ENCODE results near the gene PLA2G12A.

PLA2G12A gene

DNA sequence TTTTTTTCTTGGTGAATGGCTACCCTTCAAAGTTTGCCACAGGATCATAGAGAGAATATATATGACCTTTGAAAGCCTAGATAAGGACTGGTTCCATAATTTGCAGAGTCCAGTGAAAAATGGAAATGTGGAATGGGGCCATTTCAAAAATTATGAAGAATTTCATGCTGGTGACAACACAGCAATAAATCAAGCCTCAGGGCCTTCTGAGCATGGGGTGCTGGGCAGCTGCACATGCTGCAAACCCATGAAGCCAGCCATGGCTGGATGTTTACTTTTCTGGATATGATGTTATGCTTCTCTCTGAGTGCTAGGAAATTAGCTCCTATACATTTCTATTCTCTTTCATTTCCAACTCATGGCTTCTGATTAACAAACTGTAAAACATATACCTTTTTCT lies 16.0 kb upstream of the PLA2G12A start:
- no peak overlapping the region for H3K4me3 ChIP-seq (replicated peaks in 1 of 2; ENCODE audit: low read depth in 2 of 2, low read length in 2 of 2)
- TF ChIP-seq, protein P1, sequence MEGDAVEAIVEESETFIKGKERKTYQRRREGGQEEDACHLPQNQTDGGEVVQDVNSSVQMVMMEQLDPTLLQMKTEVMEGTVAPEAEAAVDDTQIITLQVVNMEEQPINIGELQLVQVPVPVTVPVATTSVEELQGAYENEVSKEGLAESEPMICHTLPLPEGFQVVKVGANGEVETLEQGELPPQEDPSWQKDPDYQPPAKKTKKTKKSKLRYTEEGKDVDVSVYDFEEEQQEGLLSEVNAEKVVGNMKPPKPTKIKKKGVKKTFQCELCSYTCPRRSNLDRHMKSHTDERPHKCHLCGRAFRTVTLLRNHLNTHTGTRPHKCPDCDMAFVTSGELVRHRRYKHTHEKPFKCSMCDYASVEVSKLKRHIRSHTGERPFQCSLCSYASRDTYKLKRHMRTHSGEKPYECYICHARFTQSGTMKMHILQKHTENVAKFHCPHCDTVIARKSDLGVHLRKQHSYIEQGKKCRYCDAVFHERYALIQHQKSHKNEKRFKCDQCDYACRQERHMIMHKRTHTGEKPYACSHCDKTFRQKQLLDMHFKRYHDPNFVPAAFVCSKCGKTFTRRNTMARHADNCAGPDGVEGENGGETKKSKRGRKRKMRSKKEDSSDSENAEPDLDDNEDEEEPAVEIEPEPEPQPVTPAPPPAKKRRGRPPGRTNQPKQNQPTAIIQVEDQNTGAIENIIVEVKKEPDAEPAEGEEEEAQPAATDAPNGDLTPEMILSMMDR (IDR thresholded peaks at IDR 0.05; ENCODE audit: low read depth, low read length): no peak
- no peak for DNase-seq (ENCODE audit: low read depth in 2 of 2)

GRCh38 chr4:109739547-109739946 lies 9.7 kb upstream of the PLA2G12A start:
- DNase-seq (ENCODE audit: low read depth in 2 of 2): peak; percentile 14 to 31
- H3K4me3 ChIP-seq (replicated peaks in 1 of 2; ENCODE audit: low read depth in 2 of 2, low read length in 2 of 2): no peak overlapping the region
- TF ChIP-seq, protein P1 (IDR thresholded peaks at IDR 0.05; ENCODE audit: low read depth, low read length): no peak

GRCh38 chr4:109738104-109738872 lies 8.4 kb upstream of the PLA2G12A start:
- DNase-seq (ENCODE audit: low read depth in 2 of 2): no peak
- H3K4me3 ChIP-seq (replicated peaks in 1 of 2; ENCODE audit: low read depth in 2 of 2, low read length in 2 of 2): no peak overlapping the region
- TF ChIP-seq, protein P1 (IDR thresholded peaks at IDR 0.05; ENCODE audit: low read depth, low read length): no peak

DNA sequence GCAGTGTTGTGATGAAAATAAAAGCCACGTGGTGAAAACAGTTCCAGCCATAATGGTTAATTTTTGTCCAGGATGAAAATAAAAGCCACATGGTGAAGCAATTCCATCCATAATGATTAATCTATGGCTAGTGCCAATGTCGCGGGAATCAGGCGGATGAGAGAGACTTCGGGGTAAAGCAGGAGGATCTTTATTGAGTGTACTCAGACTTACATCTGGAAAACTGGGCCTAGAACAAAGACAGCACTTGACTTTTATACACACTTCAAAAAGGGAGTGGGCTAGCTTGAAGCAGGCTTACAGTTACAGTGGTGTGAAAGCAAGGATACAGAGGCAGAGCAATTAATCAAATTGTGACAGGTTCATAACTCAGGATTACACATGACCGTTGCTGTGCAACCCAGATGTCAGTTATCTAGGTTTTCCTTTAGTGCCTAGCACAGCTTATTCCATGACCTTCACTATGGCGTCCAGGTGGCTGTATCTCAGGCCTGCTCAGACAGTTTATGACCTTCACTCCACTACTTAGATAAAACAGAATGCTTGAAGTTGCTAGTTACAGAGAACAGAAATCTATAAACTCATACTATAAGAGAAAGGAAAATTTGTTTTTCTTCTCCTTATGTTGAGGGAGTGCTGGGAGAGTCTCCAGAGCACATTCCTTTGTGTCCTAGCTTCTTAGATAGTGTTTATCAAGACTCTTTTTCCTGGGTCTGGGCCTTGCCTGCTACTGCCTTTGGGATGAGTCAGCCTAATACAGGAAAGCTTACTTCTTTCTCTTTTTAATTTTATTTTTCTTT lies 5.9 kb upstream of the PLA2G12A start:
- DNase-seq (ENCODE audit: low read depth in 2 of 2): peak in 1 of 2 donors; percentile 46
- TF ChIP-seq, protein P1 (IDR thresholded peaks at IDR 0.05; ENCODE audit: low read depth, low read length): no peak
- H3K4me3 ChIP-seq (replicated peaks in 1 of 2; ENCODE audit: low read depth in 2 of 2, low read length in 2 of 2): no peak overlapping the region

- DNase-seq (ENCODE audit: low read depth in 2 of 2): no peak
- H3K4me3 ChIP-seq (replicated peaks in 1 of 2; ENCODE audit: low read depth in 2 of 2, low read length in 2 of 2): no peak overlapping the region
- TF ChIP-seq, protein P1 (IDR thresholded peaks at IDR 0.05; ENCODE audit: low read depth, low read length): no peak
These were observed 3.9 kb upstream of the PLA2G12A start for GRCh38 chr4:109733728-109734127.

DNA sequence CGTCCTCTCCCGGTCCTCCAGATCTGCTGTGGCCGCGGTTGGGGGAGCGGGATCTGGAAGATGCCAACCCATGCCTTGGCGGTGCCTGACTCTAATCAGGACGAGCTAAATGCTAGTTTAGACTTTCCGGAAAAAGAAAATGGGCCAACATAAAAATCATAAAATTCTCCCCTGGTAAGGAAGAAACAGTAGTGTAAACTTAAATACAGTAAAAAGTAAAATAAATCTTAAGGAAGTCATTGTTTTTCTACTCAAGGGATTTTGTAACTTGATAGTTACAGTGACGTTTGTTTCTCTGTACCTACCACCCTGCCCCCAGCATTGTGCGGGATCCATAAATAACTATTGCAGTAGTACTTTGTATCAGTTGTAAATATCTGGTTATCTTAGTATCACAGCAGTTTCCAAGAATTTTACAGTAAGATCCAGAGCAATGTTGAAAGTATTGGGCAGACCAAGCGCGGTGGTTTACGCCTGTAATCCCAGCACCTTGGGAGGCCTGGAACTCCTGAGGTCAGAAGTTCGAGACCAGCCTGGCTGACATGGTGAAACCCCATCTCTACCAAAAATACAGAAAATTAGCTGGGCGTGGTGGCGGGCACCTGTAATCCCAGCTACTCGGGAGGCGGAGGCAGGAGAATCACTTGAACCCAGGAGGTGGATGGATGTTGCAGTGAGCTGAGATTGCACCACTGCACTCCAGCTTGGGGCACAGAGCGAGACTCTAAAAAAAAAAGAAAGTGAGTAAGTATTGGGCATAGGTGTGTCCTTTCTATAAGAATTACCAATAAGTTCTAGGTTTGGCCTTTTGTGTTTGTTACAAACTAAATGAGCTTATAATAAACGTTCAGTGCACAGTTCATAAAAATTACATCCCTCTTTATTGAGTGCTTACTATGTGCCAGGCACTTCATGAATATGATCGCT lies 1.0 kb upstream of the PLA2G12A start:
- TF ChIP-seq, protein P1 (IDR thresholded peaks at IDR 0.05; ENCODE audit: low read depth, low read length): no peak
- peak overlapping the region; percentile 69 to 92 for H3K4me3 ChIP-seq (replicated peaks in 1 of 2; ENCODE audit: low read depth in 2 of 2, low read length in 2 of 2)
- DNase-seq (ENCODE audit: low read depth in 2 of 2): no peak

Data from cardiac fibroblast (primary cell).